ENCODE data around the gene CHD6.

DNA sequence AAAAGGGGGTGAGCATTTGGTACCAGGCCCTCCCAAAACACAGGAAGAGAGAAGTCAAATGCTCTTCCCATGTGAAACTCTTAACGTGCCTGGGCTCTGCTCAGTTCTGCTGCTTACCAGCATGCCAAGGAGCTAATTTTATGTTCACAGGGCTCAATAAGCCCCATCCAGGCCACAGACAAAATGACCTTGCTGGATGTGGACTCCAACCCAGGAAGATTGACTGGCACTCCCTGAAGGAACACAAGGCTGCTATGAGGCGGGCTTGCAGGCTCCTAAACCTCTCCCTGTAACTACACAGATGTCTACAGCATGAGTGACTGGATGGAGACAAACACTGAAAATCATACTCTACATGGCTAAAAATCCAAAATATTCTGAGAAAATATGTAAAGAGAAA, 50.6 kb downstream of the CHD6 start:
- TF ChIP-seq TAF1 (IDR thresholded peaks at IDR 0.05; ENCODE audit: borderline replicate concordance, low read depth, low read length) (no peak), POLR2A (IDR thresholded peaks at IDR 0.05; ENCODE audit: low read depth, low read length) (no peak)

All from GM12892 (cell line).